ENCODE measurements around the gene CLASP2. TPM values are rescaled to one million over a fixed set of nuclear protein-coding genes. Genes with fewer than 3 reads are reported as not detected.
"Not testable (repeated sequence)": the region's sequence is repeated elsewhere in the genome, so short reads cannot be mapped to it uniquely, and the experiment has no call there.

CLASP2 gene

GRCh38 chr3:33451994-33452393 is 266.1 kb downstream of the CLASP2 start:
- not testable (repeated sequence) for H3K4me1 ChIP-seq (ENCODE audit: control insufficient read depth, insufficient read depth, low read length); H3K9ac ChIP-seq (ENCODE audit: low read depth, low read length); H3K27me3 ChIP-seq (ENCODE audit: control insufficient read depth, insufficient read depth, low read length); H3K4me3 ChIP-seq (ENCODE audit: low read length); H3K36me3 ChIP-seq (ENCODE audit: insufficient read depth, low read length); H3K9me3 ChIP-seq (replicated peaks; ENCODE audit: low read length); H3K4me2 ChIP-seq (ENCODE audit: low read length)

- Histone ChIP-seq H3K4me2 (ENCODE audit: low read length) (no peak overlapping the region), H3K36me3 (ENCODE audit: insufficient read depth, low read length) (no peaks in the 10 kb centered on the region), H3K9ac (ENCODE audit: low read depth, low read length) (no peak overlapping the region), H3K4me1 (ENCODE audit: control insufficient read depth, insufficient read depth, low read length) (no peaks in the 10 kb centered on the region), H3K9me3 (replicated peaks; ENCODE audit: low read length) (no peaks in the 10 kb centered on the region), H3K27me3 (ENCODE audit: control insufficient read depth, insufficient read depth, low read length) (no peaks in the 10 kb centered on the region), H3K4me3 (ENCODE audit: low read length) (no peak overlapping the region)
Observed at GRCh38 chr3:33447958-33448357, 270.1 kb downstream of the CLASP2 start.

GRCh38 chr3:33447256-33447625 is 270.8 kb downstream of the CLASP2 start:
- H3K27me3 ChIP-seq (ENCODE audit: control insufficient read depth, insufficient read depth, low read length); H3K4me3 ChIP-seq (ENCODE audit: low read length); H3K36me3 ChIP-seq (ENCODE audit: insufficient read depth, low read length); H3K9ac ChIP-seq (ENCODE audit: low read depth, low read length); H3K4me1 ChIP-seq (ENCODE audit: control insufficient read depth, insufficient read depth, low read length); H3K4me2 ChIP-seq (ENCODE audit: low read length); H3K9me3 ChIP-seq (replicated peaks; ENCODE audit: low read length): not testable (repeated sequence)

Small RNA genes lying within 50 kb of the gene (small RNA-seq; reads per million reads assigned to genes)
- gene COX6CP10 (not detected), gene RNA5SP128 (not detected)

Data from skeletal muscle satellite cell (primary cell).